H1 (cell line): ENCODE measurements around the gene ABCA5. TPM values are rescaled to one million over a fixed set of nuclear protein-coding genes. Genes with fewer than 3 reads are reported as not detected.

Experiments
- CBX8 ChIP-seq: fragments of 300-800, 300-1000 bp; sonication (generic); IDR thresholded peaks from 2 replicates; pipeline ENCODE4 v1.7.1; 2016; ENCODE audit warnings: low read depth, low read length, borderline replicate concordance
- CHD7 ChIP-seq: fragments of 300-600 bp; sonication (generic); IDR thresholded peaks from 2 replicates; pipeline ENCODE4 v1.7.1; 2012; ENCODE audit warnings: low read length, moderate library complexity, mild to moderate bottlenecking, inconsistent platforms; ENCODE audit not compliant: insufficient replicate concordance
- CREB1 ChIP-seq: IDR thresholded peaks from 2 replicates; pipeline ENCODE4 v1.6.1; 2012; ENCODE audit warnings: inconsistent platforms
- JUND ChIP-seq: IDR thresholded peaks from 2 replicates; pipeline ENCODE4 v1.6.1; 2011; ENCODE audit warnings: mild to moderate bottlenecking, improper control_type of control experiment, low read length
- TAF7 ChIP-seq: optimal IDR thresholded peaks from 2 replicates; pipeline ENCODE3; 2011; ENCODE audit warnings: low read depth, mild to moderate bottlenecking, inconsistent platforms, low read length, moderate library complexity, borderline replicate concordance
- polyA plus RNA-seq, 7 experiments: library from polyadenylated mRNA; depleted of rRNA in 3 of 7; stranded (reverse) in 5 of 7; unstranded in 2 of 7; fragments of >200 nt in 5 of 7; fragments of 200-250 nt in 2 of 7; gene quantifications; 1 replicate in 5 of 7; 2 replicates in 1 of 7; 4 replicates in 1 of 7; pipeline versions ENCODE4 v1.2.1 to v1.2.3, GENCODE V29; 2011 to 2013; ENCODE audit warnings: missing spikeins in 2 of 7, mixed read lengths in 2 of 7
- total RNA-seq: library from RNA; stranded (reverse); fragmentation: NEBNext Ultra II Directional; extraction: Animal tissue kit (Norgen Biotek cat#: 25700); gene quantifications from 2 replicates; pipeline ENCODE4 v1.2.1, GENCODE V29; 2021
- TF ChIP-seq, protein P1 (sequence below): IDR thresholded peaks from 2 replicates; pipeline ENCODE4 v1.6.1; 2011; ENCODE audit warnings: low read depth, mild to moderate bottlenecking, low read length; ENCODE audit not compliant: insufficient read depth

Gene ABCA5
- total and polyA plus RNA-seq, 2 of the 8 experiments (the other 6 are each of a cell fraction or from before 2014, with no cell fraction given) = 1.3 to 4.1 TPM

- TF ChIP-seq CHD7 (no peak), JUND (no peak), CBX8 (no peak), CREB1 (no peak), TAF7 (no peak)
- TF ChIP-seq, protein P1, sequence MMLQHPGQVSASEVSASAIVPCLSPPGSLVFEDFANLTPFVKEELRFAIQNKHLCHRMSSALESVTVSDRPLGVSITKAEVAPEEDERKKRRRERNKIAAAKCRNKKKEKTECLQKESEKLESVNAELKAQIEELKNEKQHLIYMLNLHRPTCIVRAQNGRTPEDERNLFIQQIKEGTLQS = no peak
Observed at GRCh38 chr17:69363488-69364210, 36.7 kb upstream of the ABCA5 start (continued).
